ENCODE data around the gene ISCU.

DNA sequence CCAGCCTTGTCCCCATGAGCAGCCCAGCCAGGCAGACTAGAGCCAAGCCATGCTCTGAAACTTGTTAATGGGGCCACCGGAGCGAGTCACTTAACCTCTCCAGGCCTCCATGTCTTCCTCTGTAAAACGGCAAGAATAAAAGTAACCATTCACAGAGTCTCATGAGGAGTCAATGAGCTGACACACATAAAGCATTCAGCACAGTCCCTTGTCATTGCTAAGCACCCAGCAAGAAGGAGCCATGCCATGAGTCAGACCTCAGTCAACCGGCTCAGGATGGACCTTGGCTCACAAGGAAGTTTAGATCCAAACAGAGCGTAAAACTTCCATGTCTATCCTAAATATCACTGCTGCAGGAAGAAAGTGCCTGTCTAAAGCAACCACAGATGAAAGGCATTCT lies 36.7 kb upstream of the ISCU start:
- TF ChIP-seq POLR2A (IDR thresholded peaks at IDR 0.05; ENCODE audit: low read length) (no peak), GATA1 (IDR thresholded peaks at IDR 0.05; ENCODE audit: low read depth, low read length) (no peak)

Data from erythroblast (primary cell).